GOT3 (cell line): ENCODE measurements around the gene MTERF4.

ENCODE experiments used
- DNase-seq: peaks from one replicate; lab custom pipeline; 2025; ENCODE audit warnings: mixed read lengths; lab: John Stamatoyannopoulos, UW

The MTERF4 gene

DNA sequence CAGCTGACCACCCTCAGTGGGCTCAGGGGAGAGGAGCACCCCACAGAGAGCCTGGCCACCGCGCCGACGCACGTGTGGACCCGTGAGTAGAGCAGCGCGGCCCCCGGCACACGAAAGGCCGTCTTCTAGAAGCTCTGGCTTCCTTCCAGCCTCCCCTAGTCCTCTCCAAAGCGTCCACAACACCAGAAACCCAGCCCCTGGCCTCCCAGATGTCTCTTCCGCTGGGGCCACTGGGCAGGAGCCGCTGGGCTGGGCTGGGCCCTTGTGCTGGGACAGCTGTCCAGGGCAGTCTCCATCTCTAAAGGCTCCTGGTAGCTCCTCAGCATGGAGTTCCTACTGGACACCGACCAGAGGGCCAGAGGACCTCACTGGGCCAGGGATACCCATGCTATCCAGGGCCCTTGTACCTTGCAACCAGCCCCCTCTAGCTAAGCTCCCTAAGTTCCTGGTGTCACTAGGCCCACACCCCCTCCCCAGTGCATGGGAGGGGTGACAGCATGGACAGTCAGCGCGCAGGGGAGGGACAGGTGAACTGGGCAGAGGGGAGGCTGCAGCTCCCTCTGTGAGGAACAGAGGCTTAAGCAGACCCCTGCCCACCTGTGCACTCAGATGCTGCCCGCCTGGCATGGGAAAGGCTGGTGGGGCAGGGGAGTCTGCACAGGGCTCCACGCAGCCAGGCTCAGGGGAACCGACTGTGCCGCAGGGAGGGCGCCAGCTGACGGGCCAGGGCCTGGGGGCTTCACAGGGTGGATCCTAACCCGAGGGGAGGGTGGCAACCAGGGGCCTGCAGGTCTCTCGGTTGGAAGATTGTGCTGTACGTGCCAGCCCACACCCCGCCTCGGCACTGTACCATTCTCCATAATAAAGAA, 32.9 kb downstream of the MTERF4 start:
- no peak for DNase-seq

DNA sequence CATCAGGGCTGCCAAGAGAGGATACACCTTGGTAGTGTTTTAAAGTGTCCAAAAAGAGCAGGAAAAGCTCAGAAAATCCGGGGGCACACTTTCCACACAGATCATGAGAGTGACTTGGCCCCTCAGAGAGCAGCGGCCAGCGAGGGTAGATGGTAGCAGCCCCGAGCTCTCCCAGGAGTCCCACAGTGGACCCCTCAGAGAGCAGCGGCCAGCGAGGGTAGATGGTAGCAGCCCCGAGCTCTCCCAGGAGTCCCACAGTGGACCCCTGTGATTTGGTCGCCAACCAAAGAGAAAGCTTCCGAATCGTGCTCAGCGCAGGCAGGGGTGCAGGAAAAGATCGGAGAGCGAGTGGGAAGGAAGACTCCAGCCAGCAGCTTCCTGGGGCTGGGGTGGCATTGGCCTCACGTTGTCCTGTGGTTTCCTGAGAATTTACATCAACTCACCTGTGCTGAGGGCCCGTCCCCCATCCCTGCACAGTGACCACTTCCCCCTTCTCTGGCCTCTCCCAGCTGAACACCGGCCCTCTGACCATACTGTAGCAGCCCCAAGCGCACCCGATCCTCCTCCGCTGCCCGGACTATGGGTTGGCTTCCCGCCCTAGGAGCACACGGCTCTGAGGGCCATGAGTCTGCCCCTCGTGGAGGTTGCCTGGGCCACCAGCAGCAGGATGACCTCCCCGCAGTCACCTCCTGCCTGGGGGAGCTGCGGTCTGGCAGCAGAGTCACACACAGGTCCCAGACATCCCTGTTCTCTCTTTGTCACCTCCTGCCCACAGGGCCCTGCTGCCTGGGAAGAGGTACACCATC, 33.7 kb downstream of the MTERF4 start:
- DNase-seq = no peak

DNA sequence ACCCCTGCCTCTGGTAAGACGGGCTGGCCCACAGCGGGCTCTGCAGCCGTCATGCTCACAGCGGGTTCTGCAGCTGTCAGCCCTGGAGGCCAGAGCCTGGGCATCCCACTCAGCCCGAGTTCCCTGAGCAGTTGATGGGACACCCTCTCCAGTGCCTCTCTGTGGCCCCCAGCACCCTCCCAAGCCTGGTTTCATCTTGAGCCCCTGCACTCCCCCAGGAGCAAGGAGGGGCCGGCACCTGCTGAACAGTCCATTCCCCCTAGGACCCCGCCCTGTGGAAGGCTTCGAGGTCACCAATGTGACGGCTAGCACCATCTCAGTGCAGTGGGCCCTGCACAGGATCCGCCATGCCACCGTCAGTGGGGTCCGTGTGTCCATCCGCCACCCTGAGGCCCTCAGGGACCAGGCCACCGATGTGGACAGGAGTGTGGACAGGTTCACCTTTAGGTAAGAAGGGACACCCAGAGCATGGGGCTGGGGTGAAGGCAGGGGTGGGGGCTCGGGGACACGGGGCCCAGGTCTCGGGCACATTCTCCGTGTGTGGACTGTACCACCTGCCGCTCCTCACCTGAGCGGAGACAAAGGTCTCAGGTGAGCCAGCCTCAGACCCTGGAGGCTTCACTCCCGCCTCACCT, 34.5 kb downstream of the MTERF4 start:
- no peak for DNase-seq

DNA sequence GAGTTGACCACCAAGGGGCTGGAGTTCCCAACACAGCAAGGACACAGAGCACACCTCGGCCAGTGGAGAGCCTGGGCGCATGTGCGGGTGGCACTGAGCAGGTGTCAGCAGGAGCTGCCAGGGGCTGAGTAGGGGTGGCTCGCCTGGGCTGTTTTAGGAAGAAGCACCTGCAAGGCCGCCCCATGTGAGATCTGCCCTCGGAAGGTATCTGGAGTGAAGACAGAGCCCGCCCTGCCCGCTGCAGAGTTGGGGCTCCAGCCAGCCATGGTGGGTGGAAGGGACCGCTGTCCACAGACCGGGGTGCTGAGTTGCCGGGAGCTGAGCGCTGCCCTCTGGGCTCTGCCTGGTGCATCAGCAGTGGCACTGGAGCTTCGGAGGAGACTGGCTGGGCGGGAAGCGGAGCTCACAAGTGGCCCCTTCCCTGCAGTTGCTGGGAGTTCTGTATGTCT, 35.2 kb downstream of the MTERF4 start:
- DNase-seq = no peak

DNA sequence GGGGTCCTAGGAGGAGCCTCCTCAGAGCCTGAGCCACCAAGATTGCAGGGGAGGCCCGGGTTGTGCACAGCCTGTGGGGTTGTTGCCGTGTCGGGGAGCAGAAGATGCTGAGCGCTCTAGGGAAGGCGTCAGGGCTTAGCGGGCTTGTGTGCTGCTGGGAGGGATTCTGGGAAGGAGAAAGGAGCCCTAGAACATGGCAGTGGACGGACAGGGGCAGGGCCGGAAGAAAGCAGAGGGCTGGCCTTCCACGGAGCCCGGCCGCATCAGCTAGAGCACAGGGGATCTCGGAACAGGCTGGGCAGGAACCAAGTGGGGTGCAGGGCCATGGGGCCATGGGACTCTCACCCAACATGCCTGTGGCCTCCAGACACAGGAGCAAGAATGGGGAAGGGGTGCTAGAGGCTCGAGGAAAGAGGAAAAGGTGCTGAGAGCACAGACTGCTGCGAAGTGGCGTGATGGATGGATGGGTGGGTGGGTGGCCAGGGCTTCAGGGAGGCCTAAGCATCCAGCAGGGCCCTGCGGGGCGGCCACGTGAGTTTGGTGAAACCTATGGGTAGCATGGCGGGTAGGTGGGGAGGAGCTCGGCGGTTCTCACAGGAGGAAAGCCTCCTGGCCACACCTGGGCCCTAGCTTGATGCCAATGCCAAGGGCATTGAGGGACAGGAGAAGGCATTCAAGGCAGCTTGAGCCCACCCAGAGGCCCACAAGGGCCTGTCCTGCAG, 35.8 kb downstream of the MTERF4 start:
- no peak for DNase-seq

DNA sequence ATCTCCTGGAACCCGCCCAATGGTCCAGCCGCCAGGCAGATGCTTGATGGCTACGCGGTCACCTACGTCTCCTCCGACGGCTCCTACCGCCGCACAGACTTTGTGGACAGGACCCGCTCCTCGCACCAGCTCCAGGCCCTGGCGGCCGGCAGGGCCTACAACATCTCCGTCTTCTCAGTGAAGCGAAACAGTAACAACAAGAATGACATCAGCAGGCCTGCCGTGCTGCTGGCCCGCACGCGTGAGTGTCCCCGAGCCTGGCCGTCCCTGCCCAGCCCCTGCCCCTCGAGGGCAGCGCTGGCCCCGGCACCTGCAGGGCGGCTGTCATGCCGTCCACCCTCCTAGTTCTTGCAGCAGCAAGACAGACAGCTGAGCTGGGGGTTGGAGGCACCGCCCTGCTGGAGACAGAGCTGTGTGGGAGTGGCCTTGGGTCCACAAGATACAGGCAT, 36.7 kb downstream of the MTERF4 start:
- no peak for DNase-seq

DNA sequence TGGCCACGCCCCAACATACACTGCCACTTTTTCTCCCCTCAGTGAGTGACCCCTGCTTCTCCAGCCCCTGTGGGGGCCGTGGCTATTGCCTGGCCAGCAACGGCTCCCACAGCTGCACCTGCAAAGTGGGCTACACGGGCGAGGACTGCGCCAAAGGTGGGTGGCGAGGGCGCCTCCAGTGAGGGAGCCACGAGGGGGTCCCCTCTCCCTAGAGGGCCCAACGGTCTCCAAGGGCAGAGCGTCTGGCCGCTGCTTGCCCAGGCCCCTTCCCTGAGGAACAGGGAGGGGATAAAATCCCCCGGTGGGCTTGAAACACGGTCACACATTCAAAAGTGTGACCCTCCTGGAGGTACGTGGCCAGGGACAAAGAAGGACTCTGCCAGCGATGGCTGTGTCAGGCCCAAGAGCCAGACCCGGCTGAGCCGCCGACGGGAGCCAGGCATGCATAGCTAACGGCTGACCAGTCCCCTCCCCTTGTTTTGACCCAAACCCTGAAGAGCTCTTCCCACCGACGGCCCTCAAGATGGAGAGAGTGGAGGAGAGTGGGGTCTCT, 37.2 kb downstream of the MTERF4 start:
- no peak for DNase-seq

DNA sequence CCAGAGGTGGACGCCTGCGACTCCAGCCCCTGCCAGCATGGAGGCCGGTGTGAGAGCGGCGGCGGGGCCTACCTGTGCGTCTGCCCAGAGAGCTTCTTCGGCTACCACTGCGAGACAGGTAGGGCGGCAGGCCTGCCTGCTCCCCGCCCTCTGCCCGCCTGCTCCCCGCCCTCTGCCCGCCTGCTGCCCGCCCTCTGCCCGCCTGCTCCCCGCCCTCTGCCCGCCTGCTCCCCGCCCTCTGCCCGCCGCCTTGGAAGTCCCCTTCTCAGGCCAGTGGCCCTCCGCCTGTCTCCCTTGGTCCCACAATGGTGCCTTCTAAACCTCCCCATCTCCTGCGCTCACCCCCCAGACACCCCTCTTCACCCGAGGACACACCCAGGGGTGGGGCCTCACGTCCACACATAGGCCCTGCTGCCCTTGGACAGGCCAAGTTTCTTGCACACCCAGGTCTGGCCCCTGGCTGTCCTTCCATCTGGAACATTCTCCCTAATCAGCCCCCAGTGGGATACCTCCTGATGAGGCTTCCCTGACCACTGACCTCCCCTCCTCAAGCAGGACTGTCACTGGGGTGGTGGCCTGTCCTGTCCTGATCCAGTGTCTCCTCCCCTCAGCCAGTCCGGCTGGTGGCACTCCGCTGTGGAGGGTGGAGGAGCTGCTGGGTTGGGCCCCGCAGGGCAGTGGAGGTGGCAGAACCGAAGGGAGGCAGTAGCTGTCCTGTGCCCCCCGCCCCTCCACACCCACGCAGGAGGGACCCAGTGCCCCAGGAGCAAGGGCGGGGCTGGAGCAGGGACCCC, 37.9 kb downstream of the MTERF4 start:
- no peak for DNase-seq

DNA sequence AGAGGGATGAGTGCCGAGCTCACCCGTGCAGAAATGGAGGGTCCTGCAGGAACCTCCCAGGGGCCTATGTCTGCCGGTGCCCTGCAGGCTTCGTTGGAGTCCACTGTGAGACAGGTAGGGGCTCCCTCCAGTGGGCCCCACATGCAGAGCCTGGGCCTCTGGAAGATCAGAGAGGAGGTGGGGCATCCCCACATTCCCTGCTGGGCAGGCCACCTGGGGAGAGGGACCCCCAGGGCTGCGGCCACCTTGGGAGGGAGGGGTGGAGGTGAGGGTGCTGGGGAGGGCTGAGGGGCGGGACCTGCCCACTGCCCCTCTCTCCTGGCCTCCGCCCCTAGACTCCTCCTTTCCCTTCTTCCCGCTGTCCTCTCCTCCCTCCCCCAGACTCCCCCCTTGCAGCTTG, 38.5 kb downstream of the MTERF4 start:
- DNase-seq = no peak

DNA sequence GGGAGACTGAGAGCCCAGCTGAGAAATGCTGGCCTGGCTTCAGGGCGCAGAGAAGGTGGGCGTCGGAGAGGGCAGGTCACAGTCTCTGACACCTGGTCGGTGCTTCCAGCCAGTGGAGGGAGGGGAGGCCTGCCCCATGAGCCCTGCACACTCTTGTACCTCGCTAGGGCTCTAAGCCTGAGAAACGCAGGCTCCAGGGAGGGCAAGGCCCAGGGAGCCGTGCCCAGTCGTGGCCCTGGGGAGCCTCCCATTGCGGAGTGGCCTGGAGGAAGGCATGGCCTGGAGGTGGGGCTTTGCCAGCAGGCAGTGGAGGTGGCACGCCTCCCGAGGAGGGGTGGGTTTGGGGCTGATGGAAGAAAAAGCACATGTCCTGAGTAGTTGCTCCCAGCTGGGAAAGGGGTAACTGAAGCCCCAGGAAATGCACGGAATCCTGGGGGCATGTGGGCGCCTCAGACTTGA, 39.0 kb downstream of the MTERF4 start:
- DNase-seq = no peak

DNA sequence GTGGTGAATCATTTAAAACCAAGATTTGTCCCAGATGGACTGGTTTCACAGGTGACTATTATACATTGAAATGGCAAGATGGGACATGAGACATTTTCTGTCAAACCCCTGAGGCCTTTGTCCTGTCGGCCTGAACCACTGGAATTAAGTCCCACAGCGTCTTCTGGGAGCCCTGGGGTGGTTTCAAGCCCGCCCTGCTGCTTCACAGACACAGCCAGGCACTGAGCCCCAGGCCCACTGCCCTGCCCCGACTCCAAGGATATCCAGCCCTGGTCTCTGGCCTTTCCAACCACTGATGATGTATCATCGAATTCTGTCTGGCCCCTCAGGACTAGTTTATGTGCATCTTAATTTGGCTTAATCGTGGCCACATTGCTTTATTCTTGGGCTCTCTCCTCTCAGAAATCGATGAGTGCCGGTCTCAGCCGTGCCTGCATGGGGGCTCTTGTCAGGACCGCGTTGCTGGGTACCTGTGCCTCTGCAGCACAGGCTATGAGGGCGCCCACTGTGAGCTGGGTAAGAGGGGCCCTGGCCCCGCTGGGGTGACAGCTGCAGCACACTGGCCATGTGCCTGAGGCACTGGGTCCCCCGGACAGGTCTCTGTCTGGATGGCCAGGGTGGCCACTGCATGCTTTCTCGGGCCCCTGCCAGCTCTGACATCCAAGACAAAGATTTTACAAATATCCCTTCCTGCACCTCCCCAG, 39.5 kb downstream of the MTERF4 start:
- no peak for DNase-seq

DNA sequence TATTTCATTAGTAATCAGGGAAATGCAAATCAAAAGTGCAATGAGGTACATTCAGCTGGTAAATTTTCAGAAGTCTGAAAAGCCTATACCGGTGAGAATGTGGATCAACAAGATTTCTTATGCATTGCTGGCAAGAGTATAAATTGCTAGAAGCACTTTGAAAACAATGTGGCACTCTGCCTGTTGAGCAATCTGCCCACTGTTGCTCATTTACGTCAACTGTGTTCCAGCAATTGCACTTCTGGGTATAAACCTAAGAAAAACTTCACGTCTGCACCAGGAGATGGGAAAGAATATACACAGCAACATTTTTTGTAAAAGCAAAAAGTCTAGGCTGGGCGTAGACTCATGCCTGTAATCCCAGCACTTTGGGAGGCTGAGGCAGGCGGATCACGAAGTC, 40.8 kb downstream of the MTERF4 start:
- DNase-seq = no peak

DNA sequence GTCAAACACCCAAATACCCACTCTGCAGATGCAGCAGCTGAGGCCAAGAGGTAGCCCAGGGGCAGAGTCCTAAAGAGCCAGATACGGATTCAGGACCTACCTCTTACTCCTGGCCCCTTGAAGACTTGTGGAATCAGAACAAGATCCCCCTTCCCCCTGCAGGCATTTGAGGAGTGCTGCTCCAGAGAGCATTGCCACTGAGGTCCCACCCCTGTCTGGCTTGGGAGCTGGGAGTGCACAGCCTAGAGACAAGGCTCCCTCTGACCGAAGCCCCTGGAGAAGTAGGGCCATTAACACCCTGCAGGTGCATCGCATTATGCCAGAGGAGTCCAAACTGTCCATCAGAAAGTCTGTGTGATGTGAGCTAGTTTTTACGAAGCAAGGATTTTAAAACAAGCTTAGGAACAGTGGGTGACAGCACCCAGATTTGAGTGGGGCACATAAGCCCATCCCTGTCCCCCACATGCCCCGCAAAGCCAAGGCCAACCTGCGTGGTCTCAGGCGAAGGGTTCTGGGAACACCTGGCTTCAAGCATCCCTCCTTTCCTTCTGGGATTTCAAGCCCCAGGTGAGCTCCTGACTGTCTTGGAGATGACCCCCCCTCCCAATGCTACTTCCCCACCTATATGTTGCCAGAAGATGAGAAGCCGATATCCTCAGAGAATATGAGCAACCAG, 48.4 kb downstream of the MTERF4 start:
- DNase-seq = no peak

DNA sequence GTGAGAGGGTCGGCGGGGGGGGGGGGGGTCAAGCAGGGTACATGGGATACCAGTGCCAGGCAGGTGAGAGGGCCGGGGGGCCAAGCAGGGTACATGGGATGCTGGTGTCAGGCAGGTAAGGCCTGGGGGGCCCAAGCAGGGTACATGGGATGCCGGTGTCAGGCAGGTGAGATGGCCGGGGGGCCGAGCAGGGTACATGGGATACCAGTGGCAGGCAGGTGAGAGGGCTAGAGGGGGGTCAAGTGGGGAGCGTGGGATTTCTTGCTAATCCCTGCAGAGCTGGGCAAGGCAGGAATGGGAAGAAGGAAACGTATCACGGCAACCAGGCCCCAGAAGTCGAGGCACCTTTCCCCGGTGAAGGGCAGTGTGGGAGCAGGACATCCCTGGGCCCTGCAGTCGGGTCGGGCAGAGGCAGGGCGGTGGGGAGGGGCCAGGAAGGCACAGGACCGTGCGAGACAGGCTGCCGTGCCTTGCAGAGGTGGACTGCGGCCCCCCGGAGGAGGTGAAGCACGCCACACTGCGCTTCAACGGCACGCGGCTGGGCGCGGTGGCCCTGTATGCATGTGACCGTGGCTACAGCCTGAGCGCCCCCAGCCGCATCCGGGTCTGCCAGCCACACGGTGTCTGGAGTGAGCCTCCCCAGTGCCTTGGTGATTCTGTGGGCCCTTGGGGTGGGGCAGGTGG, 49.3 kb downstream of the MTERF4 start:
- no peak for DNase-seq

DNA sequence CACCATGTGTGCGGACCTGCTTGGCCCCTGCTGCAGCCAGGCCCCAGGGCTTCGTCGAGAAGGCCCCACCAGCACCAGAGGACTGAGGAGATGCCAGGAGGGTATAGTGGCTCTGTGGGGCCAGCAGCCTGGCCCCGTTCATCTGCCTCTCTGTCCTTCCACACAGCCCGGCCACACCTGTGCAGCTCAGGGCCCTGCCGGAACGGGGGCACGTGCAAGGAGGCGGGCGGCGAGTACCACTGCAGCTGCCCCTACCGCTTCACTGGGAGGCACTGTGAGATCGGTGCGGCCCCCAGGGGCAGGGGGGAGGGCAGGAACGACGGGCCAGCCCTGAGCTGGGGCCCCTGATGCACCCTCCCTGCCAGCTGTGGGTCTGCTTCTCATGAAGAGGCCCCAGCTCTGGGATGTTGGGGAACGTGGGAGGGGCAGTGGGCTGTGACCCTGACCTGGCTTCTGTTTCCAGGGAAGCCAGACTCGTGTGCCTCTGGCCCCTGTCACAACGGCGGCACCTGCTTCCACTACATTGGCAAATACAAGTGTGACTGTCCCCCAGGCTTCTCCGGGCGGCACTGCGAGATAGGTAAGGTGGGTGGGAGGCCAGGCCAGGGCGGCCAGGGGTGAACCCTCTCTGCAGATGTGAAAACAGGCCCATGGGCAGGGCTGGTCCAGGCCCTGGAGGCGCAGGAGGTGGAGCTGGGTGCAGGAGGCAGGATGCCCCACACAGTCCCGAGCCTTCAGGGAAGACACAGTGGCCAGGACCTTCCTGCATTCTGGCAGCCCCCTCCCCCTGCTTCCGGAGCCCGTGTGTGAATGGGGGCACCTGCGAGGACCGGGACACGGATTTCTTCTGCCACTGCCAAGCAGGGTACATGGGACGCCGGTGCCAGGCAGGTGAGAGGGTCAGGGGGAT, 50.3 kb downstream of the MTERF4 start:
- DNase-seq = no peak

DNA sequence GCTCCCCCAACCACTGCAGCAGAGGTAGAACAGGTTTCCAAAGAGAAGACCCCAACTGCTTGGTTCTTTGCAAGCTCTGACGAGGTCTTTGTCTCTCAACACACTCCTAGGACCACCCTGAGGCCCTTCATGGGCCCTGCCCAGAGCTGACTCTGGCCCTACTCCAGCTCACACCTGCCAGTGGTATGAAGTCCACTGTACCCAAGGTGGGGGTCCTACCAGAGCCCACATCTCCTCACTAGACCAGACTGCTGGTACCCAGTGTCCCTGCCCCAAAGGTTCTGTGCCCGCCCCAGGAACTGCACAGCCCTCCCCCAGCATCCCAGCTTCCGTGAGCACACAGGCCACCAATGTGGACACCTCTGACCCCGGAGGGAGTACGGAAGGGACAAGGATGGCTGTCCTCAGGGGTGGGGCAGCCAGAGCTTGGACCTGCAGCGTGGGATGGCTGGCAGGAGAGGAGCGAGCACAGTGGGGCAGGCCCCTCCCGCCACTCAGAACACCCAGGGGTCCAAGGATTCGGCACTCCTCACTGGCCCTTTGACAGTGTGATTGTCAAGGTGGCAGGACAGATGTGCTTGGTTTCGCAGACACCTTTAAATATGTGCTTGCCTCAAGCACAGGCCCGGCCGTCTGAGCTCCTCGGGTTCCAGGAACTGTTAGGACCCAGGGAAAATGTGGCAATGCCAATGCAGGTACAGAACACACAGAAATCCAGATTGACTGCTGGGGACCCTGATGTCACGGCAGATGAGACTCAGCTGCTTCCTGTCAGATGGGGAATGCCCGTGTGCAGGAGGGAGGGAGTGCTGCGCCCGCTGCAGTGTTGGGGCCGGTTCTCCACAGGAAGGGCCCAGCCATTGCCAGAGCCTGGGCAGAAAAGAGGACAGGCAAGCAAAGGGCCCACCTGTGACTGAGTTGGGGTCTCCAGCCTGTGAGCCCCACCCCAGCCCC, 51.2 kb downstream of the MTERF4 start:
- no peak for DNase-seq
